BJ (cell line): ENCODE data around the gene CYB5R4. TPM values are rescaled to one million over a fixed set of nuclear protein-coding genes. Genes with fewer than 3 reads are reported as not detected.
"Not testable (repeated sequence)": the region's sequence is repeated elsewhere in the genome, so short reads cannot be mapped to it uniquely, and the experiment has no call there.

ENCODE experiments used
- CTCF ChIA-PET: fragments of 350-600 bp; formaldehyde crosslinking; extraction: SDS; loops from one replicate; lab custom pipeline; 2021; ENCODE audit warnings: antibody characterized with exemption, inconsistent platforms; lab: Yijun Ruan, JAX
- POLR2A ChIA-PET: fragments of 300-600 bp; sonication (Branson Sonifier 250); formaldehyde crosslinking; extraction: SDS; loops from one replicate; lab custom pipeline; 2021; ENCODE audit warnings: antibody characterized with exemption; lab: Charles Lee
- DNase-seq: peaks from one replicate; pipeline ENCODE4 v3.0.0-alpha.2; 2011; ENCODE audit warnings: low read depth
- H3K27me3 ChIP-seq: 2 replicates; pipeline ENCODE4 v1.6.0; 2011; ENCODE audit warnings: low read length; ENCODE audit not compliant: control insufficient read depth, insufficient read depth
- H3K36me3 ChIP-seq: 2 replicates; pipeline ENCODE4 v1.5.1; 2011; ENCODE audit warnings: low read length; ENCODE audit not compliant: control insufficient read depth, insufficient read depth
- H3K4me3 ChIP-seq: 2 replicates; pipeline ENCODE4 v1.5.1; 2011; ENCODE audit warnings: low read depth, mild to moderate bottlenecking, control low read depth, low read length
- CTCF ChIP-seq: IDR thresholded peaks from 2 replicates; pipeline ENCODE4 v1.5.1; 2011; ENCODE audit warnings: low read depth, mild to moderate bottlenecking, control low read depth, inconsistent platforms, low read length, moderate library complexity; ENCODE audit not compliant: insufficient read depth
- polyA plus RNA-seq: library from polyadenylated mRNA; depleted of rRNA; stranded (reverse); fragments of >200 nt; gene quantifications from 2 replicates; pipeline ENCODE4 v1.2.3, GENCODE V29; 2011

CYB5R4 gene
- polyA plus RNA-seq, 1 experiment: 2.7 TPM

DNA sequence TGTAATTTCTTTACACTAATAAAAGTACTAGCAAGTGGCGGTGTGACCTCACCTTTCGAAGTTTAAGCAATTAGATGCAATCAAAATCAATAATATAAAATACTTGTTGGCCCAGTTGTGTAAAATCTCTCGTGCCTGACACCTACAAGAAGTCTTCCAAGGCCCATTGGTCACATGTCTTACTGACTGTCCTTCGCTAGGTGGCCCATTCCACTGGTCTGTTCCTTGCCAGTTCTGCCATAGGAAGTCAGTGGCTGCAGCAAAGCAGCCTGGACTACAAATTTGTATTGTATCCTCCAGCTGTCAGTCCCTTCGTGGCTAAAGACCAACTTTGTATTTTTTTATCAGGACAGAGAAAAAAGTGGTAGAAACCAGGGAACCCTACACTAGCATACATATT is 61.8 kb downstream of the CYB5R4 start:
- DNase-seq: no peak
- H3K4me3 ChIP-seq: no peak overlapping the region
- POLR2A ChIA-PET: interaction anchor here (0.7 kb wide), 1 partner anchor 47 kb away, joined by 3 read pairs; no protein-coding TSS in a partner anchor
- TF ChIP-seq CTCF: no peak
- peaks cover 2% of the 10 kb centered on the region for H3K36me3 ChIP-seq
- no peaks in the 10 kb centered on the region for H3K27me3 ChIP-seq
- CTCF ChIA-PET: interaction anchor here (0.6 kb wide), 1 partner anchor 694 kb away, joined by 5 read pairs; no protein-coding TSS in a partner anchor

GRCh38 chr6:83927470-83927869 is 68.0 kb downstream of the CYB5R4 start:
- CTCF ChIA-PET: interaction anchor here (0.6 to 1.2 kb wide), 2 partner anchors 17 to 300 kb away, joined by 3 to 4 read pairs; partner anchors contain the start of gene CEP162
- POLR2A ChIA-PET: interaction anchor here (0.7 kb wide), 1 partner anchor 484 kb away, joined by 3 read pairs; no protein-coding TSS in a partner anchor
- Histone ChIP-seq H3K4me3 (no peak overlapping the region), H3K36me3 (peaks cover 4% of the 10 kb centered on the region), H3K27me3 (no peaks in the 10 kb centered on the region)
- no peak for TF ChIP-seq CTCF
- DNase-seq: no peak

- DNase-seq: no peak
- H3K4me3 ChIP-seq: no peak overlapping the region
- no peak for TF ChIP-seq CTCF
- no peaks in the 10 kb centered on the region for H3K27me3 ChIP-seq
- ChIA-PET POLR2A (interaction anchor here (0.7 kb wide), 1 partner anchor 485 kb away, joined by 3 read pairs; no protein-coding TSS in a partner anchor), CTCF (no interaction called here)
- peaks cover 4% of the 10 kb centered on the region for H3K36me3 ChIP-seq
These were observed 68.8 kb downstream of the CYB5R4 start for GRCh38 chr6:83928286-83928685.

DNA sequence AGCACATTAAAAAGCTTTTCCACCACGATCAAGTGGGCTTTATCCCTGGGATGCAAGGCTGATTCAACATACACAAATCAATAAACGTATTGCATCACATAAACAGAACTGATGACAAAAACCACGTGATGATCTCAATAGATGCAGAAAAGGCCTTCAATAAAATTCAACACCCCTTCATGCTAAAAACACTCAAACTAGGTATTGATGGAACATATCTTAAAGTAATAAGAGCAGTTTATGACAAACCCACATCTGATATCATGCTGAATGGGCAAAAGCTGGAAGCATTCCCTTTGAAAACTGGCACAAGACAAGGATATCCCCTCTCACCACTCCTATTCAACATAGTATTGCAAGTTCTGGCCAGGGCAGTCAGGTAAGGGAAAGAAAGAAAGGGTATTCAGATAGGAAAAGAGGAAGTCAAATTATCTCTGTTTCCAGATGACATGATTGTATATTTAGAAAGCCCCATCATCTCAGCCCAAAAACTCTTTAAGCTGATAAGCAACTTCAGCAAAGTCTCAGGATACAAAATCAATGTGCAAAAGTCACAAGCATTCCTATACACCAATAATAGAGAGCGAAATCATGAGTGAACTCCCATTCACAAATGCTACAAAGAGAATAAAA is 86.8 kb downstream of the CYB5R4 start:
- H3K36me3 ChIP-seq, H3K4me3 ChIP-seq, H3K27me3 ChIP-seq, DNase-seq, POLR2A ChIA-PET: not testable (repeated sequence)
- CTCF ChIA-PET: interaction anchor here (0.7 kb wide), 1 partner anchor 11 kb away, joined by 3 read pairs; no protein-coding TSS in a partner anchor

DNA sequence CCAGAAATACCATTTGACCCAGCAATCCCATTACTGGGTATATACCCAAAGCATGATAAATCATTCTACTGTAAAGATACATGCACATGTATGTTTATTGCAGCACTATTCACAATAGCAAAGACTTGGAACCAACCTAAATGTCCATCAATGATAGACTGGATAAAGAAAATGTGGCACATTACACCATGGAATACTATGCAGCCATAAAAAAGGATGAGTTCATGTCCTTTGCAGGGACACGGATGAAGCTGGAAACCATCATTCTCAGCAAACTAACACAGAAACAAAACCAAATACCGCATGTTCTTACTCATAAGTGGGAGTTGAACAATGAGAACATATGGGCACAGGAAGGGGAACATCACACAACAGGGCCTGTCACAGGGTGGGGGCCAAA is 88.5 kb downstream of the CYB5R4 start:
- H3K4me3 ChIP-seq, H3K27me3 ChIP-seq, DNase-seq, POLR2A ChIA-PET, CTCF ChIA-PET, H3K36me3 ChIP-seq: not testable (repeated sequence)

DNA sequence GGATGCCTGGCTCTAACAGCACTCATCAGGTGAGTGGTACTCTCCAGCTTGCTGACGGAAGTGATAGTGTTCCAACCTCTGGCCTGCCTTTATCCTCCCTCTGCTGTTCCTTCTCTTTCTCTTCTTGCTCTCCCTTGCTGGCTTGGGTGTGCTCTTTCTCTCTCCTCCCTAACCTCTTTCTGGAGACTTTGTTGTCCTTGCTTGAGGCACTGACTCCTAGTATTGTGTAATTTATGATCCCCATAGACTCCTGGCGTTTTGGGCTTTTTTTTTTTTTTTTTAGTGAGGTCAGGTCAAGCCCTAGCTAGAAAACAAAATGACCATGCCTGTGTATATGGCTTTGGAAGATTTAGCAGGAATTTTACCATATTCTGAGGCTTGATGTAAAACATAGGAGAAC is 89.4 kb downstream of the CYB5R4 start:
- ChIA-PET POLR2A (no interaction called here), CTCF (no interaction called here)
- no peaks in the 10 kb centered on the region for H3K27me3 ChIP-seq
- TF ChIP-seq CTCF: no peak
- no peaks in the 10 kb centered on the region for H3K36me3 ChIP-seq
- no peak overlapping the region for H3K4me3 ChIP-seq
- DNase-seq: no peak

GRCh38 chr6:83951423-83951822 is 91.9 kb downstream of the CYB5R4 start:
- DNase-seq, H3K36me3 ChIP-seq, H3K27me3 ChIP-seq, CTCF ChIA-PET, H3K4me3 ChIP-seq, POLR2A ChIA-PET: not testable (repeated sequence)
